Measurements from ENCODE around the gene OLFML2B. TPM values are rescaled to one million over a fixed set of nuclear protein-coding genes. Genes with fewer than 3 reads are reported as not detected.

The OLFML2B gene
- total RNA-seq, 4 donors from 2014 or later: 12.5 to 27.2 (median 16.8) TPM

GRCh38 chr1:161949548-161949947 lies 74.1 kb downstream of the OLFML2B start:
- DNase-seq (ENCODE audit: low spot score): no peak
- ATAC-seq (ENCODE audit: low FRiP score): no peak
- no peak for TF ChIP-seq CTCF (IDR thresholded peaks at IDR 0.05)

GRCh38 chr1:161948435-161948834 lies 75.2 kb downstream of the OLFML2B start:
- no peak for ATAC-seq (ENCODE audit: low FRiP score)
- DNase-seq (ENCODE audit: low spot score): no peak
- TF ChIP-seq CTCF (IDR thresholded peaks at IDR 0.05): no peak

GRCh38 chr1:161946071-161946987 lies 77.3 kb downstream of the OLFML2B start:
- ATAC-seq (ENCODE audit: low FRiP score) (no peak), DNase-seq (ENCODE audit: low spot score) (no peak)
- TF ChIP-seq CTCF (IDR thresholded peaks at IDR 0.05): no peak

- TF ChIP-seq CTCF (IDR thresholded peaks at IDR 0.05): no peak
- ATAC-seq (ENCODE audit: low FRiP score) (no peak), DNase-seq (ENCODE audit: low spot score) (no peak)
Observed at GRCh38 chr1:161945306-161946060, 78.2 kb downstream of the OLFML2B start.

- DNase-seq (ENCODE audit: low spot score): no peak
- no peak for TF ChIP-seq CTCF (IDR thresholded peaks at IDR 0.05)
- no peak for ATAC-seq (ENCODE audit: low FRiP score)
Observed at GRCh38 chr1:161944381-161944780, 79.3 kb downstream of the OLFML2B start.

GRCh38 chr1:161943737-161944136 lies 79.9 kb downstream of the OLFML2B start:
- no peak for TF ChIP-seq CTCF (IDR thresholded peaks at IDR 0.05)
- DNase-seq (ENCODE audit: low spot score) (no peak), ATAC-seq (ENCODE audit: low FRiP score) (no peak)

Measured in omental fat pad (tissue), 4 donors.